Parathyroid adenoma (tissue), 2 donors: ENCODE data around the gene DMD.

Experiments
- H2AFZ ChIP-seq: fragments of 300-600 bp; sonication (generic); one replicate; pipeline ENCODE4 v1.7.0; 2017; ENCODE audit warnings: antibody characterized with exemption, mild to moderate bottlenecking
- H3K27ac ChIP-seq: fragments of 300-600 bp; sonication (generic); one replicate; pipeline ENCODE4 v1.7.0; 2017
- H3K27me3 ChIP-seq: fragments of 300-600 bp; sonication (generic); one replicate; pipeline ENCODE4 v1.7.0; 2017; ENCODE audit warnings: low read length; ENCODE audit not compliant: control insufficient read depth, insufficient read depth
- H3K36me3 ChIP-seq: fragments of 300-600 bp; sonication (generic); one replicate; pipeline ENCODE4 v1.7.0; 2017; ENCODE audit warnings: low read length; ENCODE audit not compliant: control insufficient read depth, insufficient read depth
- H3K4me1 ChIP-seq: fragments of 300-600 bp; sonication (generic); one replicate; pipeline ENCODE4 v1.7.0; 2017; ENCODE audit warnings: control low read depth
- H3K4me2 ChIP-seq: fragments of 300-600 bp; sonication (generic); one replicate; pipeline ENCODE4 v1.7.0; 2017; ENCODE audit warnings: low read length
- H3K4me3 ChIP-seq: fragments of 300-600 bp; sonication (generic); one replicate; pipeline ENCODE4 v1.7.0; 2017; ENCODE audit warnings: low read depth, low read length
- H3K79me2 ChIP-seq: fragments of 300-600 bp; sonication (generic); one replicate; pipeline ENCODE4 v1.7.0; 2017; ENCODE audit warnings: control low read depth
- H3K9ac ChIP-seq: fragments of 300-600 bp; sonication (generic); one replicate; pipeline ENCODE4 v1.7.0; 2017; ENCODE audit warnings: mild to moderate bottlenecking
- H3K9me3 ChIP-seq: fragments of 300-600 bp; sonication (generic); one replicate; pipeline ENCODE4 v1.7.0; 2017; ENCODE audit warnings: low read length; ENCODE audit not compliant: control insufficient read depth
- CTCF ChIP-seq: fragments of 300-600 bp; sonication (generic); IDR thresholded peaks from one replicate; pipeline ENCODE4 v1.7.0; 2017; ENCODE audit warnings: antibody characterized with exemption, mild to moderate bottlenecking
- donor health status: primary hyperparathyroidism.

The DMD gene

GRCh38 chrX:31153475-31154047 is 2057.8 kb downstream of the DMD start:
- Histone ChIP-seq H3K4me3 (no peak overlapping the region), H3K4me2 (no peak overlapping the region), H3K27me3 (no peaks in the 10 kb centered on the region), H3K9me3 (no peaks in the 10 kb centered on the region), H3K27ac (no peak overlapping the region), H3K4me1 (no peaks in the 10 kb centered on the region), H2AFZ (no peak overlapping the region), H3K36me3 (no peaks in the 10 kb centered on the region), H3K9ac (no peak overlapping the region), H3K79me2 (no peaks in the 10 kb centered on the region)
- no peak for TF ChIP-seq CTCF

GRCh38 chrX:31147175-31147574 is 2064.2 kb downstream of the DMD start:
- TF ChIP-seq CTCF: no peak
- no peak overlapping the region for H3K27ac ChIP-seq
- H3K4me3 ChIP-seq: no peak overlapping the region
- no peaks in the 10 kb centered on the region for H3K79me2 ChIP-seq
- no peak overlapping the region for H2AFZ ChIP-seq
- no peak overlapping the region for H3K4me2 ChIP-seq
- no peaks in the 10 kb centered on the region for H3K4me1 ChIP-seq
- no peaks in the 10 kb centered on the region for H3K27me3 ChIP-seq
- H3K9me3 ChIP-seq: no peaks in the 10 kb centered on the region
- no peak overlapping the region for H3K9ac ChIP-seq
- H3K36me3 ChIP-seq: no peaks in the 10 kb centered on the region

- no peak for TF ChIP-seq CTCF
- H3K79me2 ChIP-seq: no peaks in the 10 kb centered on the region
- H3K36me3 ChIP-seq: no peaks in the 10 kb centered on the region
- H3K9me3 ChIP-seq: no peaks in the 10 kb centered on the region
- H3K4me2 ChIP-seq: no peak overlapping the region
- no peak overlapping the region for H3K4me3 ChIP-seq
- H3K9ac ChIP-seq: no peak overlapping the region
- H2AFZ ChIP-seq: no peak overlapping the region
- H3K4me1 ChIP-seq: no peaks in the 10 kb centered on the region
- no peak overlapping the region for H3K27ac ChIP-seq
- no peaks in the 10 kb centered on the region for H3K27me3 ChIP-seq
These were observed 2071.4 kb downstream of the DMD start for GRCh38 chrX:31139961-31140360.

- no peak for TF ChIP-seq CTCF
- no peaks in the 10 kb centered on the region for H3K9me3 ChIP-seq
- H3K36me3 ChIP-seq: no peaks in the 10 kb centered on the region
- H3K4me1 ChIP-seq: no peaks in the 10 kb centered on the region
- H3K9ac ChIP-seq: no peak overlapping the region
- no peak overlapping the region for H2AFZ ChIP-seq
- no peaks in the 10 kb centered on the region for H3K79me2 ChIP-seq
- H3K27me3 ChIP-seq: no peaks in the 10 kb centered on the region
- no peak overlapping the region for H3K4me2 ChIP-seq
- H3K27ac ChIP-seq: no peak overlapping the region
- H3K4me3 ChIP-seq: no peak overlapping the region
These were observed 2073.2 kb downstream of the DMD start for GRCh38 chrX:31138124-31138523.

- TF ChIP-seq CTCF: no peak
- H3K79me2 ChIP-seq: no peaks in the 10 kb centered on the region
These were observed 2075.2 kb downstream of the DMD start for GRCh38 chrX:31136144-31136611.

More at GRCh38 chrX:31136144-31136611, 2075.2 kb downstream of the DMD start:
- no peak overlapping the region for H3K9ac ChIP-seq
- no peak overlapping the region for H3K4me3 ChIP-seq
- no peaks in the 10 kb centered on the region for H3K27me3 ChIP-seq
- H3K27ac ChIP-seq: no peak overlapping the region
- H3K36me3 ChIP-seq: no peaks in the 10 kb centered on the region
- H2AFZ ChIP-seq: no peak overlapping the region
- H3K4me1 ChIP-seq: no peaks in the 10 kb centered on the region
- no peak overlapping the region for H3K4me2 ChIP-seq
- H3K9me3 ChIP-seq: no peaks in the 10 kb centered on the region
